HG02759 (cell line): ENCODE data around the gene TAF13.
"Not testable (repeated sequence)": the region's sequence is repeated elsewhere in the genome, so short reads cannot be mapped to it uniquely, and the experiment has no call there.

Experiments used
- ATAC-seq: cut with Tn5 transposase; IDR thresholded peaks from one replicate; pipeline ENCODE4 v1.9.1; 2021; ENCODE audit warnings: mild to moderate bottlenecking, moderate library complexity; ENCODE audit not compliant: unreplicated experiment

Gene TAF13

GRCh38 chr1:109094377-109094803, 18.6 kb upstream of the TAF13 start:
- no peak for ATAC-seq

- no peak for ATAC-seq
Measured at GRCh38 chr1:109091839-109092193, 16.0 kb upstream of the TAF13 start.

- ATAC-seq: peak; percentile 49
Measured at GRCh38 chr1:109091078-109091838, 15.5 kb upstream of the TAF13 start.

- ATAC-seq: peak; percentile 95
Measured at GRCh38 chr1:109090196-109091077, 14.6 kb upstream of the TAF13 start, which contains the start of gene TMEM167B. Gene TMEM167B, plus strand, starts transcription at chr1:109090764. Its CDS starts 109 bp downstream, at chr1:109090873.

- ATAC-seq: no peak
Measured at GRCh38 chr1:109089242-109090015, 13.6 kb upstream of the TAF13 start.

GRCh38 chr1:109084563-109085517, 9.0 kb upstream of the TAF13 start:
- ATAC-seq: no peak

GRCh38 chr1:109083923-109084322, 8.1 kb upstream of the TAF13 start:
- ATAC-seq: no peak

- no peak for ATAC-seq
Measured at GRCh38 chr1:109083501-109083900, 7.7 kb upstream of the TAF13 start.

- ATAC-seq: no peak
Measured at GRCh38 chr1:109080441-109081082, 4.8 kb upstream of the TAF13 start.

GRCh38 chr1:109079240-109079622, 3.4 kb upstream of the TAF13 start:
- no peak for ATAC-seq

GRCh38 chr1:109078317-109078716, 2.5 kb upstream of the TAF13 start:
- ATAC-seq: no peak

GRCh38 chr1:109069294-109069693, 6.5 kb downstream of the TAF13 start:
- ATAC-seq: no peak

GRCh38 chr1:109067883-109068282, 7.9 kb downstream of the TAF13 start:
- ATAC-seq: no peak

- ATAC-seq: no peak
Measured at GRCh38 chr1:109065137-109065536, 10.7 kb downstream of the TAF13 start.

- ATAC-seq: no peak
Measured at GRCh38 chr1:109061183-109061582, 14.6 kb downstream of the TAF13 start.

- no peak for ATAC-seq
Measured at GRCh38 chr1:109060707-109061106, 15.1 kb downstream of the TAF13 start.

- ATAC-seq: no peak
Measured at GRCh38 chr1:109059026-109059425, 16.8 kb downstream of the TAF13 start.

- no peak for ATAC-seq
Measured at GRCh38 chr1:109056064-109056463, 19.7 kb downstream of the TAF13 start.

GRCh38 chr1:109052145-109052544, 23.7 kb downstream of the TAF13 start:
- not testable (repeated sequence) for ATAC-seq
